Immature natural killer cell (primary cell): ENCODE measurements around the gene CACNA2D3. TPM values are rescaled to one million over a fixed set of nuclear protein-coding genes. Genes with fewer than 3 reads are reported as not detected.
A peak's percentile ranks its signal among the peaks of the same experiment; 100 is the strongest.

ENCODE experiments used
- DNase-seq, 3 donors: peaks; one replicate each; pipeline ENCODE4 v3.0.0; 2022; ENCODE audit warnings: mixed read lengths in 1 of 3
- H3K27ac Mint-ChIP-seq, 6 donors: one replicate each; pipeline ENCODE4 v1.8.0; 2020; ENCODE audit warnings: mixed read lengths in 6 of 6, mild to moderate bottlenecking in 5 of 6, inconsistent platforms in 4 of 6, moderate library complexity in 3 of 6
- H3K27me3 Mint-ChIP-seq, 3 donors: one replicate each; pipeline ENCODE4 v1.8.0; 2020 to 2021; ENCODE audit warnings: low read depth in 3 of 3, mild to moderate bottlenecking in 3 of 3, mixed read lengths in 3 of 3, moderate library complexity in 3 of 3, inconsistent platforms in 1 of 3
- H3K36me3 Mint-ChIP-seq, 3 donors: one replicate each; pipeline ENCODE4 v1.8.0; 2020; ENCODE audit warnings: mixed read lengths in 3 of 3, inconsistent platforms in 2 of 3, mild to moderate bottlenecking in 2 of 3
- H3K4me1 Mint-ChIP-seq, 2 donors: one replicate each; pipeline ENCODE4 v1.8.0; 2020; ENCODE audit warnings: inconsistent platforms in 2 of 2, mild to moderate bottlenecking in 2 of 2, mixed read lengths in 2 of 2, moderate library complexity in 1 of 2
- H3K4me3 Mint-ChIP-seq, 5 donors: one replicate each; pipeline ENCODE4 v1.8.0; 2020; ENCODE audit warnings: mild to moderate bottlenecking in 5 of 5, mixed read lengths in 5 of 5, inconsistent platforms in 3 of 5, moderate library complexity in 3 of 5
- H3K9me3 Mint-ChIP-seq, 6 donors: one replicate each; pipeline ENCODE4 v1.8.0; 2020; ENCODE audit warnings: mild to moderate bottlenecking in 6 of 6, mixed read lengths in 6 of 6, inconsistent platforms in 4 of 6, moderate library complexity in 3 of 6
- polyA plus RNA-seq, 3 donors: library from polyadenylated mRNA; unstranded; fragments of 300-500 nt; fragmentation: Illumina TruSeq; gene quantifications; one replicate each; pipeline ENCODE4 v1.2.3, GENCODE V29; 2021

Gene CACNA2D3
- polyA plus RNA-seq, 3 donors from 2014 or later = 0.39 to 4.6 (median 0.77) TPM

DNA sequence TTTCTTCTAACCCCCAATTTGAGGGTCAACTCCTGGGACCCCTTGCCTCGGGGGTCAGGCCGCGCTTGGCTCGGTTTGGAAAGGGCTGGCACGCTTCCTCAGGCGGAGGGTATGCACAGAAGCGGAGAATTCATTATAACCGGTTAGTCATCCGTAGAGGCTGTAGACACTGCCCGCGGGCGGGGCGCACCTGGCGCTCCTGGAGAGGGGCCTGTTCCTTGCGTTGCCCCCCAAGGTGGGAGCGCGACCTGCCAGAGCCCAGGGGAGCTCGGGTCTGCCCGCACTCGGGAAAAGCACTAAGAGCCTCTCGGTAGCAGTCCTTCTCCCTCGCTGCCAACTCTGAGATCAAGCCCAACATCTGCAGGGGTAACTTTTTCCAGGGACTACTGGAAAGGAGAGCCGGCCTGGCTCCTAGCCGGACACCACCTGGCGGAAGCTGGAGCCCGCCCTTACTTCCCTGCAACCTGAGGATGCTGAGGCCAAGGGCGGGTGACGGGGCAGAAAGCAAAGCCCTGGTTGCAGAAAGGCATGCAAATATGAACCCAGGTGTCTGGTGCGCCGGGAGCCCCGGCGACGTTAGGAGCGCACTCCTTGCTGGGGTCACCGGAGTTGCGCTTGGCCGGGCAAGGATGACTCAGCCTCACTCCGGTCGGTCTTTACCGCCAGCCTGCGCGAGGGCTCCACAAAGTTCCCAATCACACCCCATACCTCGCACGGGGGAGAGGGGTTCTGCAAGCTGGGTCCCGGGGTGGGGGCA lies 1.5 kb upstream of the CACNA2D3 start:
- H3K4me3 Mint-ChIP-seq = no peak overlapping the region
- no peak for DNase-seq
- H3K9me3 Mint-ChIP-seq = peaks cover 0 to 4% (median 0%) of the 10 kb centered on the region in 6 donors
- peaks cover 13 to 19% (median 13%) of the 10 kb centered on the region in 3 donors for H3K27me3 Mint-ChIP-seq
- H3K36me3 Mint-ChIP-seq = peaks cover 0 to 4% (median 3%) of the 10 kb centered on the region in 3 donors
- H3K27ac Mint-ChIP-seq = no peak overlapping the region
- H3K4me1 Mint-ChIP-seq = peaks cover 0 to 4% of the 10 kb centered on the region in 2 donors

DNA sequence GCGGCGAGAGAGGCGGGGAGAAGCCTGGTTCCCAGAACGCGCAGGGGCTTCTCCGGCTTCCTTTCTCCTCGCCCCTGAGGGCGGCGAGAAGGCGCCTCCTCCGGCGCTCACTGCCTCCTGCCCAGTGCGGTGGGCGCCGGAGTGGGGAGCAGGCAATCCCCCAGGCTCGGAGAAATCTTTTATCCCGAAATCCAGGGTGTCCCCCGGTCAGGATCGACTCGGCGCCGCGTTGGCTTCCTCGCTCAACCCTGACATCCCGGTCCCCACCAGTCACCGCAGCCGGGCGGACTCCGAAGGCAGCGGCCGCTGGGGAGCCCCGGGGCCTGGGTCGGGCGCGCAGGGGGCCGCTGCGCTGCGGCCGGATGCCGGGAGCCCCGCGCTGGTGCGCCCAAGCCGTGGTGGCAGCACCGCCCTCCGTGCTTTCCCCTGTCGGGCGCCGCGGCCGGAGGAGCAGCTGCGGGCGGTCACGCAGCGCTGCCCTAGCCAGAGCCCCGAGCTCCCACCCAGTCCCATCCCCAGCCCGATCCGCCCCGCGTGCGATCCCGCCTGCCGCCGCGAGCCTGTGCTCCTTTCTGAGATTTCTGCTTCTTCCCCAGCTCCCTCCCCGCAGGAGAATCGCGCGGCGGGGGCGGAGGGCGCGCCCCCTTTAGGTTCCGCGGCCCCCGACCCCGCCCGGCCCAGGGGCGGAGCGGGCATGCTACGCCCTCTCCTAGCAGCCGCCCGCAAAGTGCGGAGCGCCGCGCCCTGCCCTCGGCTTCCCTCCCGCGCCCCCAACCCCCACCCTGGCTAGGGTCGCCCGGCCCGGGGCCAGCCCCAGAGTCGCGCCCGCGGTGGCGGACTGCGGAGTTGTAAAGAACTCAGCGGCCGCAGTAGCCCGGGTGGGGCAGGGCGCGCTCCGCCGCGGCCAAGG lies 683 bp upstream of the CACNA2D3 start:
- Mint-ChIP-seq H3K4me3 (no peak overlapping the region), H3K36me3 (peaks cover 0 to 4% (median 3%) of the 10 kb centered on the region in 3 donors), H3K27ac (no peak overlapping the region), H3K4me1 (peaks cover 0 to 4% of the 10 kb centered on the region in 2 donors), H3K9me3 (no peaks in the 10 kb centered on the region), H3K27me3 (peaks cover 13 to 19% (median 13%) of the 10 kb centered on the region in 3 donors)
- no peak for DNase-seq

DNA sequence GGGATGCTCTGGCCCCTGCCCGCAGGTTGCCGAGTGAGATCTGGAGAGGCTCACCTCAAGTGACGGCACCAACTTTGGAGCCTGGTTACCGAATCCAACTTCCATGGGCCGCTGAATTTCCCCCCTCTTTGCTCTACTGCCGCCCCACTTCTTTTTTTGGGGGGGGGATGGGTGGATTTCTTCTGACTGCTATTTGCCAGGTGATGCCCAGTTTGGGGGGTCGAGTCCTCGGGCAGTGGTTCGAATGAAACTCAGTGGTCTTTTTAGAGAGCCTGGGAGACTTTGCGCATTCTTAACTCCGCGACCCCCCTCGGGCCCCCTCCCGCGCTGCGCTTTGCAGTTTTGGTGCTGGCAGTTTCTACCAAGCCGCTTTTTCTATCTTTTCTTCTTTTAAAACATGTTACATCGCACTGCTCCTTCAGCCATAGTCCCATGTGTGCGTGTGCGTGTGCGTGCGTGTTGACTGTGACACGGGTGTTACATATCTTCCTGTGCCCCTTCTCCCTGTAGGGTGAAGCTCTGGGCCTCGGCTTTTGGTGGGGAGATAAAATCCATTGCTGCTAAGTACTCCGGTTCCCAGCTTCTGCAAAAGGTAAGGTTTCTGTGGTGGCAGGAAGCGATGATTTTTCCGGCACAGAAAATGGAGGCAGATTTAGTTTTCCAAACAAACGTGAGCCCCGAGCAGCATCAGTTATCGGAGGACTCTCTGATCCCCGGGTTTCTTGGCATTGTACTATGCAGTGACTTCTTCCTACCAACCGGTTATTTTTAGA lies 837 bp downstream of the CACNA2D3 start:
- Mint-ChIP-seq H3K36me3 (peaks cover 0 to 4% (median 3%) of the 10 kb centered on the region in 3 donors), H3K9me3 (no peaks in the 10 kb centered on the region), H3K27ac (no peak overlapping the region), H3K27me3 (peaks cover 13 to 19% (median 13%) of the 10 kb centered on the region in 3 donors), H3K4me1 (peaks cover 0 to 4% of the 10 kb centered on the region in 2 donors), H3K4me3 (peak overlapping the region in 1 of 5 donors; percentile 27)
- no peak for DNase-seq

DNA sequence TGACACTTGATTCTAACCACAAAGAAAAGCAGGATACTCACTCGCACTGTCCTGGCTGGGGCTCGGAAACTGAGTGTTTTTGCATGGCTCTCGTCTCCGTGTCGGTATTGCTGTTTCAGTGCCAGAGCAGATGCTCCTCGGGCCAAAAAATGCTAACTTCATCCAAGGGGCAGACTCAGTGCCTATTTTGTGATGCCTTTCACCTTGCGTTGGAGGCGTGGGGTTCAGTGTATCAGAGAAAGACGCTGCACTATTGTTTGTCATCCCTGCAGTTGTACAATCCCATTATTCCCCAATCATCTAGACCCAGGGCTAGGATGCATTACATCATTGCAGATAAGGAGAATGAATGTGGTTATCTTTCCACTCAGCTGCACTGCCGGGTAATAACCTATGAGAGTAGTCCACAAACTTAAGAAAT lies 1.4 kb downstream of the CACNA2D3 start:
- no peak overlapping the region for H3K4me3 Mint-ChIP-seq
- H3K27me3 Mint-ChIP-seq = peaks cover 13 to 19% (median 13%) of the 10 kb centered on the region in 3 donors
- no peak for DNase-seq
- H3K9me3 Mint-ChIP-seq = no peaks in the 10 kb centered on the region
- H3K27ac Mint-ChIP-seq = no peak overlapping the region
- peaks cover 0 to 4% of the 10 kb centered on the region in 2 donors for H3K4me1 Mint-ChIP-seq
- peaks cover 0 to 4% (median 3%) of the 10 kb centered on the region in 3 donors for H3K36me3 Mint-ChIP-seq

DNA sequence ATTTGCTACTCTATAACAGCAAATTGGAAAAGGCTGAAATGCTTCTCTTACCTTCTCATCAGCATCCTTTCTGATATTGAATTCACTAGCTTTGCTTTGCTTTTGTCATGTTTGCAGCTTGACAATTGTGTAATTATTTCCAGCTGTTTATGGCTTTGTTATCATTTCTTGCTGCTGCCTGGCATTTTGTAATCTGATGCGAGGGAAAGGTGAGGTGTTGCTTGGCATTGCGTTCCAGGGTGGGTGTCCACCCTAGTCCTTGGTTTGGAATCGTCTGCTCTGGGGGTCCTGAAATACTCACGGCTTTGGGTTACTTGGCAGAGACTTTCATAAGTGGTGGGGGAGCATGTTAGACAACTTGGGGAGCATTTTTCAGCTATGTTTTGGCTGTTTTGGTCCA lies 2.9 kb downstream of the CACNA2D3 start:
- Mint-ChIP-seq H3K9me3 (no peaks in the 10 kb centered on the region), H3K36me3 (peaks cover 0 to 4% (median 3%) of the 10 kb centered on the region in 3 donors), H3K27me3 (peaks cover 13 to 15% (median 13%) of the 10 kb centered on the region in 3 donors), H3K4me3 (no peak overlapping the region), H3K27ac (no peak overlapping the region), H3K4me1 (peaks cover 0 to 4% of the 10 kb centered on the region in 2 donors)
- DNase-seq = no peak

DNA sequence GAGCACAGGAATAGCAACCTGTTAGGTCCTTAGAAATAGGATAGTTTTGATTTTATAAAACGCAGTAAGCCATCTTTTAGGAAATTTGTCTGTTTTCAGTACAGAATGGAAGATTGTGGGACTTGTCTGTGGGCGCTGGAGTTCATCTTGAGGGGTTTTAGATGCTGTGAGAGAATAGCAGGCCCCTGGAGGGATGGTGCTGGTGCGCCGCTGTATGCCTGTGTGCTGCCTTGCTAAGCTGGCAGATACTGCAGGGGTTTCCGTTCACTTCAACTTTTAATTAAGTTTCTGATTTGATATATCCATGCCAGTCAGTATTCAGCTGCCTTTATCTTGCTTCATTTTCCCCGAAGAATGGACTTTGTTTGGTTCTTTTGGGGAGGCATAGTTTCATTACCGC lies 4.2 kb downstream of the CACNA2D3 start:
- H3K9me3 Mint-ChIP-seq = no peaks in the 10 kb centered on the region
- DNase-seq = no peak
- no peak overlapping the region for H3K27ac Mint-ChIP-seq
- peaks cover 0 to 4% (median 3%) of the 10 kb centered on the region in 3 donors for H3K36me3 Mint-ChIP-seq
- H3K4me1 Mint-ChIP-seq = peaks cover 0 to 4% of the 10 kb centered on the region in 2 donors
- H3K27me3 Mint-ChIP-seq = peaks cover 9 to 13% (median 12%) of the 10 kb centered on the region in 3 donors
- H3K4me3 Mint-ChIP-seq = no peak overlapping the region

DNA sequence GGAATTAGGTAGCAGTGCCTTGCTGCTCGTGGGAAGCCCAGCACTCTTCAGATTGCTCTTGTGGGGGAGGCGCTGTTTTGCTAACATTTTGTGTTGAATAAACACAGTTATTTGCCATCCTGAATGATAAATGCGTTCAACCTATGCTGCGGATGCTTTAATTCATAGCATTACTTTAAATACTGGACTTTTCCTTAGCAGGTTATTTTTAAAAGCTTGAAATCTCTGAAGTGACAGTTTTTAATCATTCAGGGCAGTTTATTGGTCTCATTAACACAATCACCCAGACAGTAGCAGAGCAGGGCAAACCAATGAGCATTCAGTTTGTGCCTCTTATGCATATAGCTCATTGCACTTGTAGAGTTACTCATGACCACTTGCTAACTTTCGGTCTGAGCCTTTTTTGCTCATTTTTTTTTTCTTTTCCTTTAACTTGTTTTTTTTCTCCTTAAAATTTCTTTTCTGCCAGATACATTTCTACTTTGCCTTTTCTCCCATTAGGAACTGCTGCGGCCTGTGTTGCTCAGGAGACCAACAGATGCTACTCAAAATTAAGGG lies 5.2 kb downstream of the CACNA2D3 start:
- no peak for DNase-seq
- Mint-ChIP-seq H3K4me3 (no peak overlapping the region), H3K27me3 (peaks cover 9 to 13% (median 12%) of the 10 kb centered on the region in 3 donors), H3K27ac (no peak overlapping the region), H3K36me3 (peaks cover 0 to 4% (median 3%) of the 10 kb centered on the region in 3 donors), H3K9me3 (no peaks in the 10 kb centered on the region), H3K4me1 (peaks cover 0 to 4% of the 10 kb centered on the region in 2 donors)

DNA sequence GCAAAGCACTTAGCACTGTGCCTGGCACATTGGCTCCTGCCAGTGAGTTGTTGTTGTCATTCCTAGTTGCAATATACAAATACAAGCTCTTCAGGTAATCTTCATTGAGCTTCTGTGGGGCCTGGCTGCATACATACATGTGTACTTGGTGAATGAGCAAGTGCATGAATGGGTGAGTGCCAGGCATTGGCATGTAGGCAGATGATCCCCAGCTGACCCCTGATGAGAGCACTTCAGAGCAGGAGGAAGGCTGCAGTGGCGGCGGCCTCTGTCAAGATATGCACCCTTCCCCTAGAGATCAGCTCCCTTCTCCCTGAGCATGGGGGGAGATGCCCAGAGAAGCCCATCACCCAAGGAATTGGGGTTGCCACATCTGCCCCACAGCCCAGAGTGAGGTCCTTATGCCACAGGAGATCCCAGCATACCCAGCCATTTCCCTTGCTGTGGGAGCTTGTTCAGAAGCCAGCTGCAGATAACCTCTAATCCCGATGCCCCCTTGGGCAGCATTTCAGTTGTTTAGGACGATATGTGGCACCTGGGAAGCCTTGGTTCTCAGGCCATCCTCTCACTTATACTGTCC lies 8.8 kb downstream of the CACNA2D3 start:
- no peaks in the 10 kb centered on the region for H3K4me1 Mint-ChIP-seq
- H3K36me3 Mint-ChIP-seq = no peaks in the 10 kb centered on the region
- no peak overlapping the region for H3K27ac Mint-ChIP-seq
- H3K27me3 Mint-ChIP-seq = no peaks in the 10 kb centered on the region
- DNase-seq = no peak
- no peaks in the 10 kb centered on the region for H3K9me3 Mint-ChIP-seq
- H3K4me3 Mint-ChIP-seq = no peak overlapping the region

DNA sequence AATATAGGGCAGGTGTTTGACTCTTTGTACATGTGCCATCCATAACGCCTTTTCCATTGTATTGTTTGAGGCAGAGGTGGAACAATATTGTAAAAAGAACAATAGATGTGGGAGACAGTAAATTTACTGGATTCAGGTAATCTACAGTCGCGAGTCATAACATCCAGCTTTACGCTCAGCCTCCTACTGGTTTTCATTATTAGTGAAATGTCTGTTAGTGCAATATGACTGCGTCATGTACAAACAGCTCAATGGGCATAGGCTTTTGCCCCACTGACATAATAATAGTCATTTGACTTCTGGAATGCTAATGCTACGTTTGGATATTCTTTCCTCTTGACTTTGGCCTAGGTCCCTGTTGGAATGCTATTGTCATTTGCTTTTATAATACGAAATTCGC lies 9.5 kb downstream of the CACNA2D3 start:
- Mint-ChIP-seq H3K9me3 (no peaks in the 10 kb centered on the region), H3K4me1 (no peaks in the 10 kb centered on the region), H3K27ac (no peak overlapping the region), H3K4me3 (no peak overlapping the region), H3K36me3 (no peaks in the 10 kb centered on the region), H3K27me3 (no peaks in the 10 kb centered on the region)
- no peak for DNase-seq

DNA sequence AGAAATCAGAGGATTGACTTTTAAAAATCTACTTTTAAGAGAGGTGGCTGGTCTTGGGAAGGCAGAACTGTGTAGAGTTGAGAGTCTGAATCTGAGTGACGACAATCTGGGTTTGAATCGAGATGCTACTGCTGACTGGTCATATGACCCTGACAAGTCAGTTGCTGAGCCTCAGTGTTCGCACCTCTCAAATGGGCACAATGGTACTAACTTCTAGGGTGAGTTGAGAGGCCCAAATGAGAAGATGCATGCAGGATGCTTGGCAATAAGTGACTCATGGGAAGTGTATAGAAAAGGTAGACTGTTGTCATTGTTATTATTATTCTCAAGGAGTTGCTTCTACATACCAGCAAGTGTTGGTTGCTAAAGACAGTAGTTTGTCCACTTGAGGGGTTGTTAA lies 10.3 kb downstream of the CACNA2D3 start:
- no peaks in the 10 kb centered on the region for H3K36me3 Mint-ChIP-seq

DNA sequence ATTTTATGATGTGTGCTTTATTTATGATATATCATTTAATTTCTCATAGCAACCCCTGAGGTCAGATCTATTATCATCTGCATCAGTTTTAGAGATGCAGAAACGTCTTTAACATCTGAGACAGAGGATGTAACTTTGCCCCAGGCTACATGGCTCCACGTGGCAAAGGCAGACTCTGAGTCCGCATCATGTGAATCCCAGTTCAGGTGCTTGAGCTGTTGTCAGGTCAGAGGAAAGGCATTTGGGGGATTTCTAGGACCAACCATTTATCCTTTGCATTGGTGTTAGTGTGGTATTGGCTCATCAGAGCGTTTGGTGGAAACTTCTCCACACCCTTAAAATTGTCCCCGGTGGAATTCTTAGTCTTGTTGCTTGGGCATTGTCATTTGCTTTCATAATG lies 10.8 kb downstream of the CACNA2D3 start:
- no peaks in the 10 kb centered on the region for H3K4me1 Mint-ChIP-seq
- no peaks in the 10 kb centered on the region for H3K9me3 Mint-ChIP-seq
- no peaks in the 10 kb centered on the region for H3K36me3 Mint-ChIP-seq
- no peaks in the 10 kb centered on the region for H3K27me3 Mint-ChIP-seq
- no peak overlapping the region for H3K4me3 Mint-ChIP-seq
- H3K27ac Mint-ChIP-seq = no peak overlapping the region
- no peak for DNase-seq

More for the DNA sequence above, 10.3 kb downstream of the CACNA2D3 start:
- no peaks in the 10 kb centered on the region for H3K9me3 Mint-ChIP-seq
- no peaks in the 10 kb centered on the region for H3K27me3 Mint-ChIP-seq
- H3K4me1 Mint-ChIP-seq = no peaks in the 10 kb centered on the region
- H3K27ac Mint-ChIP-seq = no peak overlapping the region
- H3K4me3 Mint-ChIP-seq = no peak overlapping the region
- no peak for DNase-seq

DNA sequence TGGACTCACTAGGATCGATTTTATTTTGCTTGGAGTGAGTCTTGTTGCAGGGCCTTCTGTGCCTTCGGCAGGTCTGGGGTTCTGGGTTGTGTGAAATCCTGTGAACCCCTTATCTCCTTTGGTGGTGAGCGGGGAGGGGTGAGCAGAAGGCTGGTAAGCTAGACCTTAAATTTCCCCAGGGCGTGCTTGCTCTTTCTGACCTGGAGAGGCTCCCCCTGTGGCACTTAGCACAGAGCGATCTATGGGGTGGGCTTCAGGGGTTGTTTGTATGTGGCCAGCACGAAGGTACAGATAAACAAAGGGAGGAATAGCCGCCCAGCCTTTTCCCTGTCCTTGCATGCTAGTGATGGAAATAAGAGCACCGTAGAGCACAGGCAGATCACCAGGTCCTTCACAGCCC lies 11.8 kb downstream of the CACNA2D3 start:
- Mint-ChIP-seq H3K27me3 (no peaks in the 10 kb centered on the region), H3K4me1 (no peaks in the 10 kb centered on the region), H3K4me3 (no peak overlapping the region), H3K9me3 (no peaks in the 10 kb centered on the region), H3K27ac (no peak overlapping the region), H3K36me3 (no peaks in the 10 kb centered on the region)
- no peak for DNase-seq

DNA sequence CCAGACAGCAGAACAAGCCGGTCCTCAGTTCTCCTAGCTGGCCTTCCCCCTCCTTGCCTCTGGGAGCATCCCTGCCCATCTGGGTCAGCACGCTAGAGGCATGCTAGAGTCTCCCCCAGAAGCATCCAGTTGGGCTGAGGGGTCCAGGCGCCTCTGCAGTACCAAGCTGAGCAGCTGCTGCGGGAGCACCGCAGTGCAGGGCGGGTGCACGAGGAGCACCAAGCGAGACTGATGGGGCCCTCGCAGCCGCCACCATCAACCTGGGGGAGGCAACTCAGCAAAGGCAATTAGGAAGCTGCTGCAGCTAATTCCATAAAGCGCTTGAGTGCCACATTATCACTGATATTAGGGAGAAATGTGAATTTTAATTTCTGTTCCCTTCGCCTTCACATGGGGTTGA lies 12.4 kb downstream of the CACNA2D3 start:
- DNase-seq = no peak
- Mint-ChIP-seq H3K4me1 (no peaks in the 10 kb centered on the region), H3K27me3 (peaks cover 0 to 2% (median under 1%) of the 10 kb centered on the region in 3 donors), H3K27ac (no peak overlapping the region), H3K4me3 (no peak overlapping the region), H3K36me3 (no peaks in the 10 kb centered on the region), H3K9me3 (no peaks in the 10 kb centered on the region)
